M059J (cell line): ENCODE results near the gene DPP6. TPM values are rescaled to one million over a fixed set of nuclear protein-coding genes. Genes with fewer than 3 reads are reported as not detected.

Experiments
- DNase-seq: peaks from one replicate; pipeline ENCODE4 v3.0.0-alpha.2; 2012; ENCODE audit warnings: low read depth
- total RNA-seq: library from RNA; depleted of rRNA; stranded (reverse); fragments of >200 nt; shearing (Covaris generic); gene quantifications from 2 replicates; pipeline ENCODE4 v1.2.3, GENCODE V29; 2014

The DPP6 gene
- total RNA-seq, 1 experiment from 2014 or later = not detected

DNA sequence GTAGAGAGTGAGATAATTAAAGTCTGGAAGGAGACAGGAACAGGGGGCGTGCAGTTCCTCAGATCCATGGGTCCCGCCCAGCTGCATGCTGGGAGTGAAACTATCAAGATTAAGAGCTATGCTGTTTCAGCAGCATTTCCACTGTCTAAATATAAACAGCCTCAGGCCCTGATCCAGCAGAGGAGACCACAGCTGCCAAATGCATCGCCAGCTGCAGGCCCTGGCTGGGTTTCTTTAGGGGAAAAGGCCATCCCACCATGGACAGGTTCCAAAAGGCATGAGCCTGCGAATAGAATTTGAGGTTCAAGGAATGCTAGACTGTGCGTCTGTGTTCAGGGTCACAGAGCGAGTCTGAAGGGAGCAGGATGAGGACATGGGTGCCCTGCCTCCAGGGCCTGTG lies 539.3 kb downstream of the DPP6 start:
- no peak for DNase-seq

DNA sequence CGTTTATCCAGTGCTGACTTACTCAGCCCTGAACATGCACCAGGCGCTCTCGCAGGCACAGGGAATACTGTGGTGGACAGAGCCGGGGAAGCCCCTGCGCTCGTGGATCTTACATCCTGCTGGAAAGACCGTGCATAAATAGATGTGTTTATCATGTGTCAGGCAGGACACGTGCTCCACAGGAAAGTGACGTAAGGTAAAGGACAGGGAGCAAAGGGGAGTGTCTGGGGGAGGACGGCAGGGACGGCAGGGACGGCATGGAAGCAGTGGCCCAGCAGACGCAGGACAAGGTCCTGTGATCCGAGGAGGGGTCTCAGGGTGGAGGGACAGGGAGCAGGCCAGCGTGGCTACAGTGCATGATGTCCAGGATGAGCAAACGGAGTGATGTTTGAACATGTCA lies 540.2 kb downstream of the DPP6 start:
- DNase-seq = no peak

DNA sequence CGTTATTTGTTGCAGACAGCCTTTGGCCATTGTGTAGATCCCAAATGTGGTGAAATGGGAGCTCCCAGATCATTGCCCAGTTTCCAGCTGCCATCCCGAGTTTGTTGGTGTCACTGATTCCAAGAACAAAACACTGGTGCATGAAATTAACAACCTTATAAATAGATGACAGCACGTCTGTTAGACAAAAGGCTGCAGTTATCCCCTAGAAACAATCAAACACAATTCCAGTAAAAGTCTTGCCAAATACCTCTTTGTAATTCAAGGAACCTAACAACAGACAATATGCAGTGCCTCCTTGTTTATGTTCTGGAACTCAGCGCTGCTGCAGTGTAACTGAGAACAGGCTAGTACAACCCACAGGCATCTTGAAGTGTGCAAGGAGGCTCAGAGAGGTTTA lies 546.2 kb downstream of the DPP6 start:
- no peak for DNase-seq

DNA sequence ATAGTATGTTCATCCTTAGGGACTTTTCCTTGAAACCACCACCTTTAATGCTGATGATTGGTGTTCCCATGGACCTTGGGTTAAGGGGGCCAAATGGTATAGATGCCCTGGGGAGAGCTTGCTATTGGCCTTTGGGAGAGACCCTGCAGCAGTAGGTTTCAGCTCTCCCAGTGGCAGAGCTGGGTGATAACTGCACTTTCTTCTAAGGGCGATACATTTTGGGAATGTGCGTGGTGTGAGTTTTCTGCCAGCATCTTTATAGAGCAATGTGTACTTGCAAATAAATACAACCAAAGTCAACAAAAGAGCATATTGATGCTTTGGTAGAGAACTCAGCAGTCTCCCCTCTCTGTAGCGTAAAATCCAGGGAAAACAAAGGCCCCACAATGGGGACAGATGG lies 546.7 kb downstream of the DPP6 start:
- no peak for DNase-seq

DNA sequence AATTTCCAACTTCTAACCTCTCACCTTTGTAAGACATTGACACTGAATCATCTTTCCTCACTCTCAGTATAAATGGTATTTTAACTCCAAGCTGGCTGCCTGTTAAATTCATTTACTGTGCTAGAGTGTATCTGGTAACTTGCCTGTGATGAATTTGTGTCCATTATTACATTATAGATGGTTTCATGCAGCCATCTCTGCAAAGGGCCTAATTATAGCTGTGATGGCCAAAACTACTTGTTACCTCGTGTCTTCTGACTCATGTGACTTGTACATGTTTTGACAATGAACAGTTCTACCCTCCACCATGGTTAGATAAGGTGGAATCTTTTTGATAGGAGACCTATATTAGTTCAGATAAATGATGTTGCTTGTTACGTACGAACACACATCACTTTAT lies 558.7 kb downstream of the DPP6 start:
- no peak for DNase-seq

DNA sequence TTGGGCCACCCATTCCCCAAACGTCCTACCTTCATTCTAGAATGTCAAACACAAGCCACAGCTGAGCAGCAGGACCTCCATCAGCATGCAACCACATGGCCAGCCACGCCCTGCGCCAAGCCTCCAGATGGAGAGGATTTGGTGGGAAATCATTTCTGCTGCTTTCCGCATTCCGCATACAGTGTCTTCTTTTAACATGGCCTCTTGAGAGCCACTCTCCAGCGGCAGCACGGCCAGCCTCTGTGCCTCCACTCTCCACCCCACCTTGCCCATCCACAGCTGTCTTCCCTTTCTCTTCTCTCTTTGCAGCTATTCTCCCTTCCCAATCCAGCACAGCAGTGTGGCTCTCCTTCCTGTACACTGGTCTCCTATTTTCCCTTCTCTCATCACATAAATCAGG lies 561.6 kb downstream of the DPP6 start:
- DNase-seq = no peak

DNA sequence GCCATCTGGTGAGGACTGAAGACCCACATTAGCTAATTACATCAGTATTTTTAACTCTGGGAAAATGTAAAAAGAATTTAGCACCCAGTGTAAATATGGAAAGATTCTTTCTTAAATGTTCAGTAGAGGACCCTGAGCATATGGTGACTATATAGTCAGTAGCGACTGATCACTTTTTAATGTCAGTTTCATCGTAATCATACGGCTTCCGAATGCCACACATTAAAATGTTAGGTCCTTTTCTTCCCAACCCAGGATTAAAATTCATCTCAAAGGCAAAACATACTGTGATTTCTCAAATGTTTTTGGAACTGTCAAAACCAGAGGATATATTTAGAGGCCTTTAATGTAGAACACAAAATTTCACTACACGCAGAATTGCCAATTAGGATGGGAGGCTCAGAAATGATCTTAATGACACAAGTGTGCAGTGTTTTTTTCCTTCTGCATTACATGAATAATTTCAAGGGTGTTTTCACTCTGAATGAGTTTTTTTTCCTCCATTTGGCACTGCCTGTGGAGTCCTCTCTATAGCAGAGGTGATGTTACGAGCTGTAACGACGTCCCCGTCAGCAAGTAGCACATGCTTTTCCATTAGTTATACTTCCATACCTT lies 568.0 kb downstream of the DPP6 start:
- no peak for DNase-seq

DNA sequence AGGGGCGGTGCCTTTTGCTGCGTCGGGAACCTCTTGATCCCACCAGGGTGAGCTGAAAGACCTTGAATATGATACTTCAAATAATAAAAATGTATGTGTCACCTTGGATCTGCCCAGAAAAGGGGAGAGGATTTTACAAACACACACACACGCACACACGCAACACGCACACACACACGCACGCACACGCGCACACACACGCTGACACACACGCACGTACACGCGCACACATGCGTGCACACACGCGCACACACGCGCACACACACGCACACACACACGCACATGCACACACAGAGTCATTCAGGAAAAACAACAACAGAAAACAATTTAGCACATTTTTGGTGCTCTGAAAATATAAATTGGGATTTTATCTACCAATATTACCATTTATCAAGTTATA lies 571.2 kb downstream of the DPP6 start:
- DNase-seq = no peak

DNA sequence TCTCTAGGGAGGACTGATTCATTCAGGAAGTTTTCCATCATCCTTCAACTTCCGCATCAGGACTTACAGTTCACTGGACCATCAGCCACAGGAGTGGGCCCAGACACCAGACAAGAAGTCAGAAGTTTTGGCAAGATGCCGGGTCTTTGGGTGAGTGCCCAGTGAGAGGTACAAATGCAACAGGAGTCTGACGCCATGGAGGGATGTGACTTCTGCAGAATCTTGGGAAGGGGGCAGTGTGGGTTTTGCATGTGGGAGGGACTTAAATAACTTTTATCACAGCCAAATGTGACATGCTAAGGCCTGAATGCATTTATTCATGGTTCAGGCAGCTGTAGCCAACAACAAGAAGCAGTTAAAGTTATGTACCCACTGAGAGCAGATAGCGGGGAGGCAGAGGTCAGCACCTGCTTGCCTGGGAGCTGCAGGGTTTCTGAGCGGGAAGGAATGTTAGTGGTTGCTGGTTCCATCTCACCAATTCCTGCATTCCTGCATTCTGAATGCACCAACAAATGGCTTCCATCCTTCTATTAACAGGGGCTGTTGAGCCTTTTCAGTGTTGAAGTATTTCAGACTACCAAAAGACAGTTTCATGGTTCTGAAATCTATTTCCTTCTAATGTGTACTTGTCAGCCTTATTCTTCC lies 575.6 kb downstream of the DPP6 start:
- peak; percentile 80 for DNase-seq

DNA sequence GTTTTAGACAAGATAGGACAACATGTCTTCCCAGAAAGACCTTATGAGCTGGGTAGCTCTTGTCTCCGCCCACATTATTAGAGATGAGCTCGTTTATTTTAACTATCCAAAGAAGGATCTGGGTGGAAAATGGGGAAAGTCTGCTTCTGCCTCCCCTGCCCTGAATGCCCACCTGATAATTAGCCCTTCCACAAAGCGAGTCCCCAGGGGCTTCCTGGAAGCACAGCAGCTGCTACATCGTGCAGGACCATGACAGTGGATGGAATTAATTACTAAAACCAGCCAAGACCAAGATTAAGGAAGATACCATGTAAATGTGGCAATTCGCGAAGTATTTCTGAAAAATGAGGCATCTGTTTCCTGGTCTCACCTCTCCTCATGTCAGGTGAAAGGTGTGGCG lies 576.4 kb downstream of the DPP6 start:
- DNase-seq = no peak

DNA sequence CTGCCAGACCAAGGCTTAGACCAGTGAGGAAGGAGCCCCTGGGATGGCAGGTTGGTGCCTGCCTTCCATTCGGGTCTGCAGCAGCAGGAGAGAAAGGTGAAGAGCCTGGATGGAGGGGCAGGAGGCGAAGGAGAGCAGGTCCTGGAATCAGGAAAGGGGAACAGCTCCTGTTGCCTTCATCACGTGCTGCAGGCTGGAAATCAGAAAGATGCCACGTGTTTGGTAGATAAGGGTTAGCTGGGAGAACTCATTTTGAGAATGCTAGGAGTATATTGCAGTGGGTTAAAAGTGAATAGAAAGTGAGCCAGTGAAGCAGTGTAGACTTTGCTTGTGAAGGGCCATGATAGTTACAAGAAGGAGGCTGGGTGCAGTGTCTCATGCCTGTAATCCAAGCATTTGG lies 579.0 kb downstream of the DPP6 start:
- DNase-seq = no peak

DNA sequence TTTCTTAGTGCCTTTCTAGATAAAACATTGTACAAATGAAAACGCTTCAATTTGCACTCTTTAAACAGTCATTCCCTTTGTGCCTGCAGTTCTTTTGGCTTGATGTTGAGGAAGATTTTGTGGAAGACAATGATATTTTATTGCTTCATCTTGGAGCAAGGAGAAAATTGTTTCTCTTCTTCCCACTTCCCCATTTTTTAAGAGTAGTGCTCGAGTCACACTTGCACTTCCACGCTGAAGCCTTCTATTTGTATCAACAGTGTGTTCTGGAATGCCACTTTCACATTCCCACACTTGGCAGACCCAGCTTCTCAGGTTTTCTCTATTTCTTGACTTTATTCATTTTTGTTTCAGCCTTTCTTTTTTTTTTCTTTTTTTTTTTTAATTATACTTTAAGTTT lies 581.4 kb downstream of the DPP6 start:
- no peak for DNase-seq

DNA sequence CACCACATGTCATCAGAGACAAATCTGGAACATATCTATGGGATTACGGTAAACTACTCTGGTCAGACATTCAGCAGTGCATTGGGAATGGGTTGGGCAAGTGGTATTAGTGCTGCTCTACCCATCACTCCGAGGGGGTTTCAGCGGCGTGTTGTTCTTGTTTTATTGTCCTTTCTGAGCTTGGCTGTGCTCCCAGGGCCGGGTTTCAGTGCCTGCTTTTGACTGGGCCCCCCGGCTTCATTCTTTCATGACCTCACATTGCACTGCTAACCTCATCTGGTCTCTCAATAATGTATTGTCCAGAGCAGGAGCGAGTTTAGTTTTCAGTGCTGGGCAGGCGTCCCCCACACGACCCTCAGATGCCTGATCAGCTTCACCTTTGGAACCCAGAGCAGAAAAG lies 586.1 kb downstream of the DPP6 start:
- DNase-seq = no peak

DNA sequence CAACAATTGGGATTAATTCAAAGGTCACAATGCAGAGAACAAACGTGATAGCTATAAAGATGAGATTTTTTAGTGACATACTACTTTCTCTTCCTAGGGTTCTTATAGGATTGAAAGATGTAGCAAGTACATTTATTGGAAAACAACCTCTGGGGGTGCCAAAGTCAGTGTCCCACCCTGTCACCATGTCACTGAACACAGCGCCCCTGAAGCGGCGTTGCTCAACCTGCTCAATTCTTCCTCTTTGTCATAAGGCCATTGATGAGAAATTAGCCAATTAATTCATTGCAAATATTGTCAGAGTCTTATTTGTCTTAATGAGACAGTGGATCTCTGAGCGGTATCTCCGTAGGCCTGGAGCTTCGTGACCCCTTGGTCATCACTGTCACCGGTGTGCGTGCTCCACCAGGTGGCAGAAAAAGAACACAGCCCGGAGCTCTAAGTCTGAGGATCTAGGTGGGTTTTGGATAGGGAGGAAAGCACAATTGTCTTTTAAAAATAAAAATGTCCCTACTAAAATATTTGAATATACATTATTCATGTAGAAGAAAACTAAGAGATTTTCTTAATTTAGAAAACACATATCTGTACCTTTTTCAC lies 588.2 kb downstream of the DPP6 start:
- DNase-seq = peak; percentile 22

DNA sequence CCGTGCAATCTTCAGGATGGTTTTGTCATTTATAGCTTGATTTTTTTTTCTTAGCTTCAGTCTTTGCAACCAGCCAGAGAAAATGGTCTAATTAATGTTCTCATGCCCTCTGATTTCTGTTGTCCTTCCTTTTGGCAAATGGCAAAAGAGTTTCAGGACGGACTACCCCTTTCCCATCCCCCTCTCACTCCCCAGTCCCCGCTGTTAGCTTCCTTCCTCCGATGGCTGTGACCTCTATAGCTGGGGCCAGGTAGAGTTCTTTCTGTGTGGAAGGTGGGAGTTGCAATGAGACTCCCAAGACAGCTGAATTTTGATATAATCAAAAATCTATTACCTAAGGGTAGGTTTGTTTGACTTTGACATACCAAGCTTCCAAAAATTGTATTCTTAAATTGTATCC lies 588.7 kb downstream of the DPP6 start:
- no peak for DNase-seq

DNA sequence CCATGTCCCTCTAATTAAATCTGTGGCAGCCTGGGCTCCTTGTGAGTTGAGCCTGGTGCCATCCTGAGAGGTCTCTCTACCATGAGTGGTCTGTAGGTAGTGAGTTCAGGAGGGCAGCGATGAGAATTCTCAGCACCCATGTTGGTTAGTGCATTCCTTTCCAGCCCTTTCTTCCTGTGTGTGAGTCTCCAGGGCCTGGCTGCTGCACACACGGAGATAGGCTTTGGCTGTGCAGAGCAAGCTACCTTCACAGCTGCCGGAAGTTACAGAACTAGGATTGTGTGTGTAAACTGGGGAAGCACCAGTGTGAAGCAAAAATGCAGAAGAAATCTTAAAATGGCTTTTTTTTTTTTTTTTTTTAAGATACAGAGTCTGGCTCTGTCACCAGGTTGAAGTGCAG lies 592.2 kb downstream of the DPP6 start:
- DNase-seq = peak; percentile 18

DNA sequence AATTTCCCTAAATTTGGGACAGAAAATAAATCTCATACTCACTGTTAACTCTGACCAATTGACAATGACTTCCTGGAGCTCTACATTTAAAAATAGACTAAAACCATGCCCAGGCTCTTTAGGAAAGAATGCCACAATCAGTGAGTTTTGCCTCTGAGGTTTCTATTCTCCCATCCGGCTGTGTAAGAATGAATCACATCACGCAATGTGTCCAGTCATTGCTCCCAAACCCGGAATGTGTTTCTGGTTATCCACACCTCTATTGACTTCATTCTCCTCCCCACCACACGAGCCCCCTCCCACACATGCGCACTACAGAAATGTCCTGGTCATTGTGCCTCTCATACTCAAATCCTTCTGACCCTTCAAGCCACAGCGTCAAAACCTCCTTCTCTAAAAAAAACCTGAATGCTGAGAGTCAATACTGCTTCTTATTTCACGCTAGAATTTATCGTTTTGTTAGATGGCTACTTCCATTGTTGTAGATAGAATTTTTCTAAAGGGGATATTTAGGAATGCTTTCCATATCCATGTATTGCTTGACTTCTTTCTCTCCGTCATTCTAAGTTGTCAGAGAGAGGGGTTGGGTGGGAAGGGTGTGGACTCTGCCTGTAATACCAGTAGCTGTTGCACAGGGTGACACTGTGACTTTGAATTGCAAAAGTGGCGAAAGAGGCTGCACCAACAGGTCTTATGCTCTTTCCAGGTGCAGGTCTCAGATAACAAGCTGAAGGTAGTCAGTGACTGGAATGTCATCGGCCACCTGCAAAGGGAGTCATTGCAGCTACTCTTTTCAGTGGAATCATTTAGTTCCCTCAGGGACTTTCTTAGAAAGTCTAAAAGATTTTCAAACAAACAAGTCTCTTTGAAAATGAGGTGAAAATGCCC lies 594.2 kb downstream of the DPP6 start:
- DNase-seq = peak; percentile 75

DNA sequence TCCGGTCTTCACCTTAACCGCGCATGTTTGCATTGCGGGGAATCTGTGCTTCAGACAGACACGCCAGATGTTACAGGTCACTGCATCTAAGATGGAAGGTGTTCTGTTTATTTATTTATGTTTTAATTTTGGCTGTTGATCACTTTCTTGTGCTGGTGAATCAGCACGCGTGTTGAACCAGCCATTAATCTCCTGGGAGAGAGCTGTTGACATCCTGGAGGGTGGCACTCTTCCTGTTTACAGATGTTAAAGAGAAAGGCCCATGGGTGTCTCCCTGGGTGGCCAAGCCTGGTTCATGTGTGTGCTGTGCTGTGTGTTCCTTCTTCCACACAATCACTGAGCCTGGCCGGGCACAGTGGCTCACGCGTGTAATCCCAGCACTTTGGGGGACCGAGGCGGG lies 595.4 kb downstream of the DPP6 start:
- no peak for DNase-seq

DNA sequence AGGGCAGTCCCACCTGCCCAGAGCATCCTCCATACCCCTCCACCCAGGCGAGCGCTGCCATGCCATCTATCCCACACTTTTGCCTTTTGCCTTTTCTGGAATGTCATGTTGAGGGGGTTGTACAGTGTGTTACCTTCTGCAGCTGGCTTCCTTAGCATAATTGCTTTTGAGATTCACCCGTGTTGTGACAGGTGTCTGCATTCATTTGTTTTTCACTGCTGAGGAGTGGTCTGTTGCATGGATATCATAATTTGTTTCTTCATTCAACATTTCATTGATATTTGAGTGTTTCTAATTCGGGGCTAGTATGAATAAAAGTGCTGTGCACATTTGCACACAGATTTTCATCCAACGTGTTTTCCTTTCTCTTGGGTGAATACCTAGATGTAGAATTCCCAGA lies 596.8 kb downstream of the DPP6 start:
- no peak for DNase-seq

DNA sequence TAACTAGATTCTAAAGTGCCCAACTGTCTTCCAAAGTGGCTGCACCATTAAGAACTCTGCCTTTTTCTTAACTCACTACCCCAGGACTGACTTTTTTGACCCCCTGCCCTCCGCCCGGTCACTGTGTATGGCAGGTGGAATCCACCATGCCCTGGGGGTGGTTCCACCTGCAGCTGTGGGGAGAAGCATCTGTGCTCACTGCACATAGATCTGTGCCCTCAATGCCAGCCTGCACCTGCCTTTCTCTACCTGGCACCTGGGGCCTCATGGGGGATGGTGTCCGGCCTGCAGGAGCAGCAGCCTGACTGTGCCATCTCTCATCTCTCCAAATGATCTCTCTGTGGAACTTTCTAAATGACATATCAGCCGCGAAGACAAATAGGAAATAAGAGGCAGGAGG lies 597.2 kb downstream of the DPP6 start:
- no peak for DNase-seq

DNA sequence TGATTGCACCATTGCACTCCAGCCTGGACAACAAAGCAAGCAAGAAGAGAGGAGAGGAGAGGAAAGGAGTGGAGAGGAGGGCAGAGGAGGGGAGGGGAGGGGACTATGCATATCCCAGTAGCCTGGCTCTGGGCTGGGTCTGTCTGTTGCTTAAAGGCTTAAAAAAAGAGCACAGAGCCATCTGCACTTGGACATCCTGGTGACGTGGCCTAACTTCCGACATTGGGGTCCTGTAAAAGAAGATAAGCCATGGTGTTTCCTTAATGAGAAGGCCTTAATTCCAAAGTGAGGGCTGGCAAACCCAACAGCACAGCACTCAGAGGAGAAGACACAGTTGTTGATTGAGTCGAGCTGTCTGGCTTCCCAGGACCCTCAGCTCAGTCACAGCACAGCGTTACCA lies 598.1 kb downstream of the DPP6 start:
- DNase-seq = no peak

DNA sequence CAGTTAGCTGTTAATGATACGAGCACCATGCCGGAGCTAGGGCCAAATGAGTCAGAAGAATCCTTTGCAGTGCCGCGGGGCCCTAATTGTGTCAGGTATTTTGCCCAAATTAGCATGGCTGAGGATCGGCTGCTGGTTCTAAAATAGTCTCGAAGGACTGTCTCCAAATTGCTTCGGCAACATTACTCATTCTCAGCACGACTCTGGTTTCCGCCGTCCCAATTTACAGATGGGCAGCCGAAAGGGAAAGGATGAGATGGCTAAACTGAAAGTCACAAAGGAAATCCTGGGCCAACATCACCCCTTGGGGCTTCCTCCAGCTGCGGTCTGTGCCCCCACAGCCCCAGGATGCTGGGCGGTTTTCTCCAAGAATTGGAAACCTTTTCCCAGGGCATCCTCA lies 599.3 kb downstream of the DPP6 start:
- no peak for DNase-seq

DNA sequence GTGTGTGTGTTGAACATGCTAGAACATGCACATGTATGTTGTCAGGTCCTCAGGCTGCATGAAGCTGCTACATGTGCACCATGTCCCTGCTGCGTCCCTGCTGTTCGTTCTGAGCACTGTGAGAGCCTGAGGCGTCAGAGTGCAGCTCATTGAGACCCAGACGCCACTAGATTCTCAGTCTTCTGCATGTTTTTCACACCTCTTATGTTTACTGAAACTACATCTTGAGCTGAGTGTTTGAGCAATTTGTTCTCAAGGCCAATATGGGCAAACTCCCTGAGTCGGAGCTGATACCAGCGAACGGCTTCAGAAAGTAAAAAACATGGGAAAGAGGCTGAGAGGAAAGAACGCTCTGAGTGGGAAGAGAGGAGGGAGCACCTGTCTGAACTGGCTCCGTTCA lies 600.4 kb downstream of the DPP6 start:
- no peak for DNase-seq
